ENCODE data around the gene MAGEA10. TPM values are rescaled to one million over a fixed set of nuclear protein-coding genes. Genes with fewer than 3 reads are reported as not detected.

The MAGEA10 gene
- total and polyA plus RNA-seq, 2 experiments from 2014 or later: not detected

DNA sequence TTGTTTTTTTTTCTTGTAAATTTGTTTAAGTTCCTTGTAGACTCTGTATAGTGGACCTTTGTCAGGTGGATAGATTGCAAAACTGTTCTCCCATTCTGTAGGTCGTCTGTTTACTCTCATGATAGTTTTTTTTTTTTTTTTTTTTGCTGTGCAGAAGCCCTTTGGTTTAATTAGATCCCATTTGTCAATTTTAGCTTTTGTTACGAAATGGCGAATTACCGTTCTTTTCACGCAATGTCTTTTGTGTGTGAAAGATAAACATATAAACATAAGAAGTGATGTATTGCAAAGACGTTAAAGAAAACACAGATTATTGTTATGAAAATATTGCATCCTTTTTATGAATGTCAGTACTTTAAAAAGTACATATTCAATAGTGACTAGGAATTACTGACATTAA, 34.5 kb downstream of the MAGEA10 start:
- H3K27ac ChIP-seq: no peak overlapping the region
- H3K4me2 ChIP-seq: no peak overlapping the region
- no peaks in the 10 kb centered on the region for H3K9me3 ChIP-seq (ENCODE audit: low read depth)
- TF ChIP-seq EZH2phosphoT487 (IDR thresholded peaks at IDR 0.05; ENCODE audit: low read depth, severe bottlenecking, unreplicated experiment) (no peak), EZH2 (IDR thresholded peaks at IDR 0.05; ENCODE audit: borderline replicate concordance) (no peak)
- H2AFZ ChIP-seq: no peak overlapping the region
- no peaks in the 10 kb centered on the region for H3K9me2 ChIP-seq (replicated peaks; ENCODE audit: insufficient read depth)
- H3K27me3 ChIP-seq: no peaks in the 10 kb centered on the region
- no peaks in the 10 kb centered on the region for H3K79me2 ChIP-seq
- 78% methylated on average over 6 of the region's 6 CpGs for WGBS (ENCODE audit: low lambda C conversion rate, missing lambda C conversion rate)
- DNase-seq (ENCODE audit: low spot score): no peak
- H3K36me3 ChIP-seq (replicated peaks; ENCODE audit: insufficient read depth, low read depth): no peaks in the 10 kb centered on the region
- H3K4me3 ChIP-seq: no peak overlapping the region
- H3K4me1 ChIP-seq (ENCODE audit: insufficient read depth): no peaks in the 10 kb centered on the region
- no peaks in the 10 kb centered on the region for H4K20me1 ChIP-seq (ENCODE audit: insufficient read depth, poor library complexity, severe bottlenecking)

GRCh38 chrX:152086141-152086540, 52.2 kb downstream of the MAGEA10 start:
- Histone ChIP-seq H3K4me2 (no peak overlapping the region), H3K27ac (no peak overlapping the region), H3K27me3 (no peaks in the 10 kb centered on the region), H3K4me1 (ENCODE audit: insufficient read depth) (no peaks in the 10 kb centered on the region), H3K36me3 (replicated peaks; ENCODE audit: insufficient read depth, low read depth) (no peaks in the 10 kb centered on the region), H3K9me2 (replicated peaks; ENCODE audit: insufficient read depth) (no peaks in the 10 kb centered on the region), H3K4me3 (no peak overlapping the region), H3K79me2 (no peaks in the 10 kb centered on the region), H2AFZ (no peak overlapping the region), H3K9me3 (ENCODE audit: low read depth) (no peaks in the 10 kb centered on the region), H4K20me1 (ENCODE audit: insufficient read depth, poor library complexity, severe bottlenecking) (no peaks in the 10 kb centered on the region)
- no peak for DNase-seq (ENCODE audit: low spot score)
- WGBS (ENCODE audit: low lambda C conversion rate, missing lambda C conversion rate): 78% methylated on average over 6 of the region's 6 CpGs
- TF ChIP-seq EZH2 (IDR thresholded peaks at IDR 0.05; ENCODE audit: borderline replicate concordance) (no peak), CTCF (IDR thresholded peaks at IDR 0.05; ENCODE audit: poor library complexity) (no peak), EZH2phosphoT487 (IDR thresholded peaks at IDR 0.05; ENCODE audit: low read depth, severe bottlenecking, unreplicated experiment) (no peak)

Other genes starting within 250 kb of the MAGEA10 start
- not detected in 2 replicates for gene MAGEA4, start 225.7 kb downstream of the MAGEA10 start, total RNA-seq
- gene MAGEA4, start 225.7 kb downstream of the MAGEA10 start, polyA plus RNA-seq: not detected in 2 replicates
- gene GABRE, start 163.9 kb downstream of the MAGEA10 start, total RNA-seq: 15.1 and 15.5 TPM in 2 replicates
- 9.0 and 17.8 TPM in 2 replicates for gene GABRE, start 163.9 kb downstream of the MAGEA10 start, polyA plus RNA-seq